NCI-H2227 treated with DMSO at 0.1 percent for 48 hours (cell line): ENCODE measurements around the gene TMPRSS6.

Source experiments
- DNase-seq: peaks from one replicate; lab custom pipeline; 2025; lab: John Stamatoyannopoulos, UW

Gene TMPRSS6

GRCh38 chr22:37050913-37051312 is 58.6 kb downstream of the TMPRSS6 start:
- no peak for DNase-seq

GRCh38 chr22:37049224-37049623 is 60.3 kb downstream of the TMPRSS6 start:
- DNase-seq, result no peak

DNA sequence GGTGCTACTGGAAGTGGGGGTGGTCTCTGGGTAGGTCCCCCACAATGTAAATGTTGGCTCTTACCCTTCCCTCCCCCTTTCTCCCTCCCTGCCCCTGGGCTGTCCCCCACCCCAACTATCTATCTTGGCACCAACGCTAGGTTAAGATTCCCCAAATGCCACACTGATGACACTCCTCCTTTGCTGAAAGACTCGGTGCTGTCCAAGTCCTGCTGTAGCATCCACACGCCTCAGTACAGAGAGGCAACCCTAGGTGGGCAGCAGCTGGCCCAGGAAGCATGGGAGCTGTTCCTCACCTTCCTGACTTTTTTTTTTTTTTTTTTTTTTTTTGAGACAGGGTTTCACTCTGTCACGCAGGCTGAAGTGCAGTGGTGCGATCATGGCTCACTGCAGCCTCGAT is 61.4 kb downstream of the TMPRSS6 start:
- DNase-seq, result no peak

DNA sequence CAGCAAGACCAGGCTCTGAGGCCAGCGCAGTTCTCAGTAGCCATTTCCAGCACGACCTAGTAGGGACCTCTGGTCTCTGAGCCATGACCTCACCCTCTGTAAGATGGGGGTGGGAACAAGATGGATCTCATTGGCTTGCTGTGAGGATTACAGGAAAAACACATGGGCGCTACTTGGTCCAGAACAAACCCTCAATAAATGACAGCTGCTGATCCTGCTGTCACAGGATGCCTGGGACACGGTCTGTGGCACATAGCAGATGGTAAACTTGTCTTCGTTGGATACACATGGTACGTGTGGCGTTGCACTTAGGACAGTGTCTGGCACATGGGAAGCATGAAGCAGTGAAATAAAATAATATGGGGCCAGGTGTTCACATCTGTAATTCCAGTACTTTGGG is 62.5 kb downstream of the TMPRSS6 start:
- no peak for DNase-seq

DNA sequence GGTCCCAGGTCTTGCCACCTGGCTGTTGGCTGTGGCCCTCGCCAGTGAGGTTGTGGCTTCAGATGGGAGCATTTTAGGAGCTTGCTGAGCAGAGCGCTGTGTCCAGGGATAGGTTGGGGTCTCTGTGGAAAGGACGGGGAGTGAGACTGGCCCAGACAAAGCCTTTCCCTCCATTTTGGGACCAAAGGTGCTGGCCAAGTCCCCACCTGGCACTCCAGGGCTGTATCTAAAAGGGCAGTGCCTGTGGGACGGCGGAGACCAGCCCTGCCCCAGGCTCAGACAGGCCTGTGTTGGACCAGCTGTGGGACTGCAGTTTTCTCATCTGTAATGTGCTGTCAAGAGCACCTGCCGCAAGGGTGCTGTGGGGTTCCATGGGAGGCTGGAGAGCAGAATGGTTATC is 62.9 kb downstream of the TMPRSS6 start:
- DNase-seq, result no peak

DNA sequence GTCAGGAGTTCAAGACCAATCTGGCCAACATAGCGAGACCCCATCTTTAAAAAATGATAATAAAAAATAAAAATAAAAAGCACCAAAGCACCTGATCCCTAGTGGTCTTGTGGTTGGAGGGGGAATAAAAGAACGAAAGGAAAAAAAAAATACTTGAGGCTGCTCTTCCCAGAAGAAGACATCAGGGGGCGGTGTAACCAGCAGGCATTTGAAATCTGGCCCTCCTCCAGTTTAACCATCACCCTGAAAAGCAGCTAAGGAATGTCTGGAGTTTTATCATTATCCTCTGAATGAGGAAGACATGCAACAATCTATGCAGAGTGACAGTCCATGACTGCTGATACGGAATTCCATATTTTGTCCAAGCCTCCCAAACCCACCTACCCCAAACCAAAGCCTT is 63.6 kb downstream of the TMPRSS6 start:
- no peak for DNase-seq

GRCh38 chr22:37044634-37045625 is 64.6 kb downstream of the TMPRSS6 start:
- DNase-seq, result no peak

- DNase-seq, result no peak
Observed at GRCh38 chr22:37043828-37044538, 65.5 kb downstream of the TMPRSS6 start.

DNA sequence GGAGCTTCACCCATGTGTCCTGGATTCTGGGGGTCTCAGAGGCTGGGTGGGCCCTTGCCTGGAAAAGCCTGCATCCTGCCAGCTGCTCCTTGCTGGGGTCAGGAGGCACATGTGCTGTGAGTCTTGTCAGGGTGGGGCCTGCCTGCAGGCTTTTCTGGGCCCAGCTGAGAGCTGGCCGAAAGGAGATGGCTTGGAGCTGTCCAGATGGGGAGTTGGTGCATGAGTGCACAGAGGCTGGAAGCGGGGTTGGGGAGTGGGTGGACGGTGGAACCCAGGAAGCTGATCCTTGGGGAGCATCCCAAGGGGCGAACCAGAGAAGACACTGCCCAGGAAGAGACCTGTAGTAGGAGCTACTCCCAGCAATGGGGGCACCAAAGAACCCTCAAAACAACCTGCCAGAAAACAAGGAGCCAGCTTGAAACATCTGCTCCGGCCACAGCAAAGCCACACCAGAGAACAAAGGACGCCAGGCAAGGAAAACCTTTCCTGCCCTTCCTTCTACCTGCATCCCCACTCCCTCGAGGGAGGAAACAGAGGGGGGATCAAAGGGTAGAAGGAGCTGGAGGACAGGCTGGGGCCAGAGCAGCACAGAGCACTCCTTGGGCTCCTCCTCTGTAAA is 66.2 kb downstream of the TMPRSS6 start:
- no peak for DNase-seq

GRCh38 chr22:37039466-37039865 is 70.0 kb downstream of the TMPRSS6 start:
- no peak for DNase-seq

- DNase-seq, result no peak
Observed at GRCh38 chr22:37037669-37038068, 71.8 kb downstream of the TMPRSS6 start.

GRCh38 chr22:37036655-37037377 is 72.7 kb downstream of the TMPRSS6 start:
- DNase-seq, result no peak

- no peak for DNase-seq
Observed at GRCh38 chr22:37033605-37034430, 75.7 kb downstream of the TMPRSS6 start.

GRCh38 chr22:37032535-37033460 is 76.7 kb downstream of the TMPRSS6 start:
- DNase-seq, result no peak

DNA sequence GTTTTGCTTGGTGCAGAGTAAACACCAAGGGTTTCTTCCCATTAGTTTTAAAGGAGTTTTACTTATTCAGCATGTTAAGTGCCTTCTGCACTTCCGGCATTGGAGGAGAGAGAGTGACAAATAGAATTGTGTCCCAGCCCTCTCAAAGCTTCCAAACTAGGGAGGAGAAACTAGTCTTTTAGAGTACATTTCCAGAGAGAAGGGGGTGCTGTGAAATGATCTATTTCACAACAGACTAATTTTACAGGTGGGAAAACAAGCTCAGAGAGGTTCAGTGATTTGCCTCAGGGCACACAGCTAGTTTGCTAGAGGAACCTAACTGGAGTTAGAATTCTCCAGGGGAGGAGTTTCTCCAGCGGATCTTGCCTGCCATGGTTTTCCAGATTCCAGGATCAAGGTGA is 77.4 kb downstream of the TMPRSS6 start:
- no peak for DNase-seq

DNA sequence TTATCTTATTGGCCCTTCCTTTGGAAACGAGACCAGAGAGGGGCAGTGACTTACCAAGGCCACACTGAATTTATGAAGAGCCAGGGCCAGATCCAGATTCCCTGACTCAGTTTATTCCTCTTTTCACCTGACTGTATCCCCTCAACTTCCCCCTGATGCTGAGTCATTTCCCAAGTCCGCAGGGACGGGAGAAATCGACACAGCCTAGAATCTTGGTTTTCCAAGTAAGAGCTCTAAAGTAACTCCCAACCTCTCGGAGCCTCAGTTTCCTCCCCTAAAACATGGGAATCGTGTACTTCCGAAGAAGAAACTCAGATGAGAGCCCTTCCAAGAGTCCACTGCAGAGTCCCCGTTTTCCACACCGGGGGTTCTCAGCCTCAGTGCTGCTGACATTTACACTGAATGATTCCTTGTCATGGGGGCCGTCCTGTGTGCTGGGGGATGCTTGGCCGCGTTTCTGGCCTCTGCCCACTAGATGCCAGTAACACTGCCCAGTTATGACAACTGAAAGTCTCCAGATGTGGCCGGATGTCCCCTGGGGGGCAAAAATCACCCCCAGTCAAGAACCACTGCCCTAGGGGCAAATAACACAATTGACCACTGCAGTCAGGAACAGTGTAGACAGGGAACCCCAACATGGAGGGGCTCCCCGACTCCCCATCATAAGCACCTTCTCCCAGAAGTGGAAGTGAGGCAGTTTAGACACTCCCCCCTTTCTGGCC is 78.8 kb downstream of the TMPRSS6 start:
- DNase-seq, result no peak

DNA sequence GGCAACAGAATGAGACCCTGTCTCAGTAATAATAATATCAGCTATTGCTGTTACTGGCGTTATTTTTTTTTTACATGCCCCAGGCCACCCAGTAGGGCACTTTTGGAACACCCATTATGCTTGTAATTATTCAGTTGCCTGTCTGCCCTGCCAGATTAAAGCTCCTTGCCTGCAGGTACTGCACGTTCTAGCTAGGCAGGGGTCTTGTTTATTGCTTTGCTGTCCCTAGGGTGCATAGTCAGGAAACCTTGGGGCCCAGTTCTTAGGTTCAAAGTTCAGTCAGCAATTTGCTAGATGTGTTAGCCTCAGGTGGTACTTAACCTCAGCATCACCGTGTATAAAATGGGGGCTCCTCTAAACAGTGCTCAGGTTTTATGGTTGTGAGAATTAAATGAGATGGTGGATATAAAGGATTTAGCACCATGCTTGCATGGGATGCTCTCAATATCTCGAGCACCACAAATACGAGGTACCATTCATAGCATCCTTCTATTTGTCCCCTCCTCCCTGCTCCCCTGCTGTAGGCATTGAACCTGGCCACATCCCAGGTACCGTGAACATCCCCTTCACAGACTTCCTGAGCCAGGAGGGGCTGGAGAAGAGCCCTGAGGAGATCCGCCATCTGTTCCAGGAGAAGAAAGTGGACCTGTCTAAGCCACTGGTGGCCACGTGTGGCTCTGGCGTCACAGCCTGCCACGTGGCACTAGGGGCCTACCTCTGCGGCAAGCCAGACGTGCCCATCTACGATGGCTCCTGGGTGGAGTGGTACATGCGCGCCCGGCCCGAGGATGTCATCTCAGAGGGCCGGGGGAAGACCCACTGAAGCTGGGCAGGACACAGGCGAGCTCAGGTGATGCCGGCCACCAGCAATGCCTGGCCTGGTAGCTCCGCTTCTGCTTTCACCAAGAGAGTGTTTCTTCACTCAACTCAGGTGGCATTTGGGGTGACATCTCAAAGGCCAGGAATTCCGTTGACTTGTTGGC is 80.5 kb downstream of the TMPRSS6 start:
- DNase-seq, result no peak

DNA sequence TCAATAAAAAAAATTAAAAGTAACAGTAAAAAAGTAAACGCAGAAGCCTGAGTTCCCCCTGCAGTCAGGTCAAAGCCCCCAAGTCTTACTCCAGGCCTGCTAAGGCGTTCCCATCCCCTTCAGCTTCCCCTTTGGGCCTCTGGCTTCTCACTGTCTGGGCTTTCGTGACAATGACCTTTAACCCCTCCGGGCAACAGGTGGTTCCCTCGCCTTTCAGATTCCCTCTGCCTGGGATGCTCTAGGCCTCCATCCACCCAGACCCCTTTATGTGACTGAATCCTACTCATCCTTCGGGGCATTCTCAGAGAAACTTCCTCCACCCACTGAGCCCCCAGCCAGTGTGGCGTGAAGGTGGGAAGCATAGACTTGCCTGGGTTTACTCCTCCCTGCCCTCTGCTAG is 82.0 kb downstream of the TMPRSS6 start:
- DNase-seq, result no peak
